SJSA1 (cell line): ENCODE results near the gene CCNQ. TPM values are rescaled to one million over a fixed set of nuclear protein-coding genes. Genes with fewer than 3 reads are reported as not detected.

Experiments used
- DNase-seq, 2 experiments: peaks; one replicate each; pipeline ENCODE4 v3.0.0-alpha.2; 2015 to 2020; ENCODE audit warnings: low spot score in 2 of 2, low read depth in 1 of 2
- H3K27ac ChIP-seq: fragments of 250-450 bp; sonication (Bioruptor Pico); 2 replicates; pipeline ENCODE4 v1.5.1; 2020; ENCODE audit warnings: mild to moderate bottlenecking, moderate library complexity
- H3K27me3 ChIP-seq: fragments of 250-450 bp; sonication (Bioruptor Pico); replicated peaks from 2 replicates; pipeline ENCODE4 v1.5.1; 2020; ENCODE audit warnings: mild to moderate bottlenecking, moderate library complexity
- H3K36me3 ChIP-seq: fragments of 250-450 bp; sonication (Bioruptor Pico); 2 replicates; pipeline ENCODE4 v1.5.1; 2020; ENCODE audit warnings: mild to moderate bottlenecking
- H3K4me1 ChIP-seq: fragments of 250-450 bp; sonication (Bioruptor Pico); replicated peaks from 2 replicates; pipeline ENCODE4 v1.6.1; 2021; ENCODE audit warnings: mild to moderate bottlenecking
- H3K4me3 ChIP-seq: fragments of 250-450 bp; sonication (Bioruptor Pico); 2 replicates; pipeline ENCODE4 v1.5.1; 2020; ENCODE audit warnings: mild to moderate bottlenecking
- H3K9me3 ChIP-seq: fragments of 250-450 bp; sonication (Bioruptor Pico); replicated peaks from 2 replicates; pipeline ENCODE4 v1.5.1; 2020; ENCODE audit warnings: mild to moderate bottlenecking
- total RNA-seq: library from RNA; depleted of rRNA; stranded (reverse); fragments of >200 nt; shearing (Covaris generic); gene quantifications from 2 replicates; pipeline ENCODE4 v1.2.3, GENCODE V29; 2014

CCNQ gene
- total RNA-seq, 1 experiment from 2014 or later = 39.9 TPM

DNA sequence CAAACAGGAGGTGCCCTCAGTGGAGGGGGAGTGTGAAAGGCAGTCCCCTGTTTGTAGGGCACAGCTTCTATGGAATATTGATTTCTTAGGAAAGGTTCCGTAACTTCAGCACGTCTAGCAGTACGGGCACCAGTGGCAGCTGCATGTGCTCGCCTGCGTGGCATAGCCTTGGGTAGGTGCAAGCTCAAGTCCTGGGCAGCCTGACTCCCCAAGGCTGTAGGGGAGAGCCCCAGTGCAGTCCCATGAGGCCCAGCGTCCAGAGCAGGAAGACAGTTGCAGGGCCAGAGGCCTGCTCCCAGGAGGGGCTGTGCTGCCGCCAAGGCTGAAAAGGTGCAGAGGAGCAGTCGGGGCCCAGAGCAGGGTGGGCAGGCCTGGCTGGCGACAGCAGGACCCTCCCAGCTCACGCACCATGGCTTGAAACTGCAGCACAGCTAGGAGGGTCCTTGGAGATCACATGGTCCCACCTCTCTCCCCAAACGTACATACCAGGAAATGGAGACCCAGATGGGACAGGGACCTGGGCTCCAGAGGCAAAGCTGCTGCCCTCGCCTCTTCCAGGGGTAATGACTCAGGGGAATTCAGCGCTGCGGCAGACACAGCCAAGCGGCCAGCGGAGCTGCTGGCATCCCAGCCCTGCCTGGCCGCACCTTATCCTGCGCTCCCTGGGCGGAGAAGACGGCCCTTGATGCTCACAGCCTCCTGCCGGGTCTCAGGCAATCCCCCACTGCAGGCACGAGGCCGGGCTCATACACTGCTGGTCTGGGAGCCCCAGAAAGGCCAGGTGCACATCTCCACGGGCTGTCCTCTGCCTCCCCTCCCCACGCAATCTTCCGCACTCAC is 42.0 kb upstream of the CCNQ start:
- Histone ChIP-seq H3K9me3 (no peaks in the 10 kb centered on the region), H3K4me3 (no peak overlapping the region), H3K4me1 (no peaks in the 10 kb centered on the region; the same call in 1 of the 2 replicates), H3K27me3 (peaks cover 19% of the 10 kb centered on the region), H3K36me3 (no peaks in the 10 kb centered on the region), H3K27ac (no peak overlapping the region)
- DNase-seq = no peak

DNA sequence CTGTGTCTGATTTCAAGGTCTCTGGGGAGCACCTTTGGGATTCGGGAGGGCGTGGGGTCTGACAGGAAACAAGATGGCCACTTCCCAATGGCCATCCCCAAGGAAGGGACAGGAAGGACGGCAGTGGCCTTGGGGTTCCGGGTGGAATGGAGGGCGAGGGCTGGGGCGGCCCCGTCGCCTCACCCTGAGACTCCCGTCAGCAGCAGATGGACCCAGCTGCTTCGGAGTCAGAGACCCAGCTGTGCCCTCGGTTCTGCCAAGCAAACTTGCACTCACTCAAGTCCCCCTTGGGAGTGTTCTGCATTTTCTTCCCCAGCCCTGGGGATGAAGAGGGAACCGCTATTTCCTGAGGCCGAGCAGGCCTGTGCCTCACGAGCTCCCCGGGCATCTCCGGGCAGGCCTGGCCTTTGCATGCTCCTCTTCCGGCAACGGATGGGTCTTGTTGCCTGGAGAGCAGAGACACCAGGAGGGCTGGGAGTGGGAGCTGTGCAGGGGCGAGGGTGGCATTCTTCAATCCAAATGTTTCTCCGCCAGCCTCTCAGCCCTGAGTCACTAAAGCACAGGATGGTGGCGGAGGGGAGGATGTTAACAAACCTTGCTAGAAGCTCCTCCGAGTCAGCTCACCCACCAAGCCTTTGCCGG is 41.2 kb upstream of the CCNQ start:
- Histone ChIP-seq H3K9me3 (no peaks in the 10 kb centered on the region), H3K4me1 (no peaks in the 10 kb centered on the region; the same call in 1 of the 2 replicates), H3K4me3 (no peak overlapping the region), H3K36me3 (no peaks in the 10 kb centered on the region), H3K27ac (no peak overlapping the region), H3K27me3 (peaks cover 16% of the 10 kb centered on the region)
- no peak for DNase-seq

DNA sequence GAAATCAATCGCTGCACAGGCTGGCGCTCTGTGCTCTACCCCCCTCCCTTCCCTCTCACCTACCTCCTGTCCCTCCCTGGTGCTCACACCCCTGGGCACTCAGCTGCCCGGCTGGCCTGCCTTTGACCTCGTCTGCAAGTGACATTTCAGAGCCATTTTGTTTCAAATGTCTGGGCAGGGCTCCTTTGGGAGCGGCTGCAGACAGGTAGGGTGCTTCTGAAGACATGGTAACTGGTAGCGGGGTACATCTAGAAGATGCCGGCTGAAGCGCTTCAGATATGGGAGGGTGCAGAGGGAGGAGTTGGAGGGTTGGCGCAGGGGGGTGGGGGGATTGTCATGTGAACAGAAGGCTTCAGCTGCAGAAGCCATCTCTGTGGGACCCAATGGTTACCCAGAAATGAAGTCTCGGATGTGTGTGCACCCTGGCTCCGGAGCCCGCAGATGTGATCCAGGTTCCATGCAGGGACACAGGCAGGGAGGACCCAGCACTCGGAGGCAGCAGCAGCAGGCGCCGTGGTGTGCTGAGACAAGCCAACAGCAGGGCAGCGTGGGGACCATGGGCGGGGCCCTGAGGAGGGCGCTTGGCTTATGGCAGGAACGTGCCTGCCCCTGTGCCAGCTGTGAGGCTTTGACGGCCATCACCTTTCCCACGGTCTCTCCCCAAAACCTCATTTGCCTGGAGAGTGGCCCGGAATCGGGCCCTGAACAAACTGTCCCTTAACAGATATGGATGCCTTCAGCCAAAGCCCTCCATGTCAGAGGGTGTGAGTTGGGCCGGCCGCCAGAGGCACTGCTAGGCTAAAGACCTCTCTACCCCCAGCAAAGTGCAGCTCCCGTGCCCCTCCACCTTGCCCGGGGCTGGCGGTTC is 40.5 kb upstream of the CCNQ start:
- H3K4me3 ChIP-seq = no peak overlapping the region
- no peak for DNase-seq
- H3K36me3 ChIP-seq = no peaks in the 10 kb centered on the region
- H3K9me3 ChIP-seq = no peaks in the 10 kb centered on the region
- H3K27me3 ChIP-seq = peaks cover 9% of the 10 kb centered on the region
- H3K27ac ChIP-seq = no peak overlapping the region
- H3K4me1 ChIP-seq = no peaks in the 10 kb centered on the region; the same call in 1 of the 2 replicates

DNA sequence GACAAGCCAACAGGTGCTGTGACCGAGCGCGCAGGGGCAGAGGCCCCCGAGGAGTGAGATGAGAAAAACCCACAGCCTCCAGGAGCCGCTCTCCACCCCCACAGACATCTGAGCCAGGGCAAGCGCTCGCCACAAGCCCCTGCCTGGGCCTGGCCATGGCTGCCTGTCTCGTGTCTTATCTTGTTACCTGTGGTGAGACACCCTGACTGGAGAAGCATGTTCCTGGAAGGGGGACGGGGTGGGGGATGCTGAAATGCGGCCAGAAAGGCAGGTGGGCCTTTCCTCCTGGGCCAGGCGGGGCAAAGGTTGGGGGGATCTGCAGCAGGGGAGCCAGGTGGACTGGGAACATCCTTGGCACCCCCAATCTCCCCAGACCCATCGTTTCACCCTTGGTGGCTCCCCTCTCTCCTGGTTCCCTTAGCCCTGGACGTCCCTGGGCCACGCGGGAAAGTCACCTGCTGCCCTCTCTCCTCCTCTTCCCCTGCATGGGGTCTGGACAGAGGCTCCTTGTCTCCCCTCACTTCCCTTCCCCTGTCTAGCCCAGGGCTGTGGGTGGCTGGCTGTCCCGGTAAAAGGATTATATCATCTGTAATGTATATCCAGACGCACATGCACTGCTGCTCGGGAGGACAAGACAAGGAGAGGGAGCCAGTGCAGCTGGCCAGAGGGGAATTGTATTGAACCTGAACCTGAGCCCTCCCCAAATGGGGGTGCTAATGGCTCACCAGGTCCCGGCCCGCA is 39.7 kb upstream of the CCNQ start:
- Histone ChIP-seq H3K4me3 (no peak overlapping the region), H3K27ac (no peak overlapping the region)
- no peak for DNase-seq

DNA sequence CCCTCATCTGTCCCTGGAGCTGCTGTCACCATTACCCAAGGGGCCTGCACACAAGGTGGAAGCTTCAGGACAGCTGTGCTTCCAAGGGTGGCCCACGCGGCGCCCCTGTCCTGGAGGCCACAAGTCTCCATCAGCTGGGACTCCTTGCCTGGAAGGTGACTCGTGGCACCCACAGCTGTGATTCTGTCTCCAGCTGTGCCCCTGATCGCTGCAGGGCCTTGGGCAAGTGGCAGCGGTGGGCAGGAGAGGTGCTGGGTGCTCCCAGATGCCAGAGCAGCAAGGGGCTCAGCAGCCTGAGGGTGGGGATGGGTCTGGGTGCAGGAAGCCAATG is 39.1 kb upstream of the CCNQ start:
- H3K27me3 ChIP-seq = no peaks in the 10 kb centered on the region
- H3K27ac ChIP-seq = no peak overlapping the region
- no peaks in the 10 kb centered on the region for H3K4me1 ChIP-seq
- H3K36me3 ChIP-seq = no peaks in the 10 kb centered on the region
- H3K9me3 ChIP-seq = no peaks in the 10 kb centered on the region
- H3K4me3 ChIP-seq = no peak overlapping the region
- DNase-seq = no peak

More for the DNA sequence above, 39.7 kb upstream of the CCNQ start:
- Histone ChIP-seq H3K36me3 (no peaks in the 10 kb centered on the region), H3K27me3 (peaks cover 5% of the 10 kb centered on the region), H3K4me1 (no peaks in the 10 kb centered on the region; the same call in 1 of the 2 replicates), H3K9me3 (no peaks in the 10 kb centered on the region)

DNA sequence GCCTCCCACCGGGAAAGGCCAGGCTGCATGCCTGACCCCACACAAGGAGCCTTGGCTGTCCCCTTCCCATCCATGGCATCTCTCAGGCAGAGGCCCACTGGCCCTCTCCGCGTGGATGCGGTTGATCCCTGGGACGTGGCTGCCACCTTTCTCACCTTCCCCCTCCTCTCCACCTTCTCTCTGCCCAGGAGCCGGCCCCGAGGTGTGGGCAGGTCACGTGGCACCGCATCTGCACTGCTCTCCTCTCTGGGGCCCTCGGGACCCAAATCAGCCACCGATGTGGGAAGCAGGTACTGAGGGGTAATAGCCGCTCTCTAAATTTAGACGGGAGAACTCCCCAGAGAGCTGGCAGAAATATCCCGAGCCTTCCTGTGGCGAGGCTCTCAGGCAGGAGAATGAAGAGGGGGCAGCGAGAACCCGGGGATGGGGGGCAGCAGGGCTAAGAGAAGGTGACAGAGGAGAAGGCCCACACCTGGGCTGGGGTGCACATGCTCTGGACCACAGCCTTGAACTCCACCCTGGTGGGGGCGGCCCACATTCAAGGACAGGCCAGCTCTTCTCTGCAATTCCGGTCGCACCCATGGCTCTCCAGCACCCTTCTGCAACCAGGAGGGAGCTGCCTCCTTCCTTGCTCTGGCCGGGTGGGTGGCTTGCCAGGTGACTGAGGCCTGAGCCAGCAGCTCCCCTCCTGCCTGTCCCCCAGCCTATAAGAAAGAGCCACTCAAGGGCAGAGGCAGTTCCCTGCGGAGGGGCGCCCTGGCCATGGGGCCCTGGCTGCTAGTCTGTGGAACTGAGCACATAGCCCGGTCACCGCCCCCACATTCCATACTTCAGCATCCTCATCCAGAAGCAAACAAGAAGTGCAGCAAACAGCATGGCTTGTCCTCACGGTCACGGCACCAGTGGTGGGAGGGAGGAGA is 38.4 kb upstream of the CCNQ start:
- Histone ChIP-seq H3K9me3 (no peaks in the 10 kb centered on the region), H3K27ac (no peak overlapping the region), H3K27me3 (no peaks in the 10 kb centered on the region)

DNA sequence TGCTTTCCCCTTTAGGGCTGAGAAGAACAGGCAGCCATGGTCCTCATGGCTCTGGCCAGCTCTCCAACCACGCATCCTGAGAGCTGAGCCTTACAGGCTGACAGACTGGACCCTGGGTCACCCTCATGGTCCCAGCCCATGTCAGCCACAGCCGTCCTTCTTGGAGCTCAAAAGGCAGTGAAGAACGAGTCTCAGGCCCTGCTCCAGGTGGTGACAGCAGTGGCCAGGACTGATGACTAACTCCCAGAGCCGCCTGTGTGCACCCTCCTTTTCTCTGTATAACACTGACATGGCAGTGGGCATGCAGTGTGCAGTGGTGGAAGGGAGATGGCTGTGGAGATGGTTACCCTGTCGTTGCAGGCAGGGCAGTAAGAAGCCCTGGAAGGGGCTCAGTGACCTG is 37.8 kb upstream of the CCNQ start:
- DNase-seq = no peak
- Histone ChIP-seq H3K9me3 (no peaks in the 10 kb centered on the region), H3K4me1 (no peaks in the 10 kb centered on the region), H3K27ac (no peak overlapping the region), H3K36me3 (no peaks in the 10 kb centered on the region), H3K27me3 (no peaks in the 10 kb centered on the region), H3K4me3 (no peak overlapping the region)

More for the DNA sequence above, 38.4 kb upstream of the CCNQ start:
- no peak for DNase-seq
- Histone ChIP-seq H3K4me1 (no peaks in the 10 kb centered on the region), H3K4me3 (no peak overlapping the region), H3K36me3 (no peaks in the 10 kb centered on the region)

DNA sequence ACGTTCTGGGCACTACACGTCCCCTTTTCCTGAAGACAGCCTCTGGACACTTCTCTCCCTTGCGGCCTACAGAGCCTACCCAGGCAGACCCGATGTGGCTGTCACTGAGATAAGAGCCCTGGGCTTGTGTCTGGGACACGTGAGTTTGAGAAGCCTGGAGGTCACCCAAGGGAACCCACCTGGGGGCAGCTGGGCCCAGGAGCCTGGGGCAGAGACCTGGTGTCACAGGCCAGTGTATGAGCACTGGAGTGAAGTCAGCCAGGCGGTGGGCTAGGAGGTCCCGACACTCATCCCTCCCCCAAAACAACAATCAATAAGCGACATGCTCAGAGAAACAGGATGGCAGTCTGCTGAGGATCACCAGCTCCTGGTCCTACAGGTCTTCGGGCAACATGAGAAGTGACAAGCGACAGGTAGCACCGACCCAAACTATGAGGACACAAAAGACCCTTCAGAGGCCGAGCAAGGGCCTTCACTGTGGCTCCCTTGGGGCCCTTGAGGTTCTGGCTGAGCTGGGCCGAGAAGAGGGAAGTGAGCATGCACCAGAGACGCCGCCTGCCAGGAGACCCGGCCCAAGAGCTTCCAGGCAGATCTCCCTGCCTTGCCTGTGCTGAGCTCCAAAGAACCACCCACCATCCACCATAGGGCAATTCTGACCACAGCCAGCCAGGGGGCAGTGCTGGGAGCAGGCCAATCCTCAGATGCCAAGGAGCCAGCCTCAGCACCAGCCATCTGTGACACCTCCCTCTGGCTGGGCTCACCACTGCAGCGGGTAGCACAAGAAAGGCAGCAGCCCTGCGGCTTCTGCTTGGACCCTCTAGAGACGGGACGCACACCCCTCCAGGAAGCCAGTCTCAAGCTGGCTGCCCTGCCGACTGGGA is 37.1 kb upstream of the CCNQ start:
- H3K36me3 ChIP-seq = no peaks in the 10 kb centered on the region
- no peaks in the 10 kb centered on the region for H3K4me1 ChIP-seq
- no peaks in the 10 kb centered on the region for H3K9me3 ChIP-seq
- H3K27ac ChIP-seq = no peak overlapping the region
- no peak for DNase-seq
- H3K4me3 ChIP-seq = no peak overlapping the region
- H3K27me3 ChIP-seq = no peaks in the 10 kb centered on the region

DNA sequence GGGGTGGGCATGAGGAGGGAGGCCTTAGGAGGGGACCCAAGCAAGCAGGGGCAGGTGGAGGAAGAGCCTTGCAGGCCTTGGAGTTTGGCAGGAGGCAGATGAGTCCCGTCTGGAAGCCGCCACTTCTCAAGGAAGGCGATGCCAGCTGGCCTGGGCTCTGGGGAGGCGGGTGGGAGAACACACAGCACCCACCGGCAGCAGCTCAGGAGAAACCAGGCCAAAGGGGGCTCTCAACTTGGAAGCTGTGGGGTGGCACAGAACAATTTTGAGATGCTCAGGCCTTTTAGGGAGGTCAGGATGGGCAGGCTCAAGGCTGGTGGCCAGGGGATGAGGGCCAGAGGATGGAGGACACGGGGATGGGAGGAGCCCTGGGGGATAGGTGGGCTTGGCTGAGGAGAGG is 36.4 kb upstream of the CCNQ start:
- DNase-seq = no peak
- H3K4me1 ChIP-seq = no peaks in the 10 kb centered on the region
- no peaks in the 10 kb centered on the region for H3K36me3 ChIP-seq
- H3K27me3 ChIP-seq = no peaks in the 10 kb centered on the region
- H3K9me3 ChIP-seq = no peaks in the 10 kb centered on the region
- no peak overlapping the region for H3K27ac ChIP-seq
- no peak overlapping the region for H3K4me3 ChIP-seq

DNA sequence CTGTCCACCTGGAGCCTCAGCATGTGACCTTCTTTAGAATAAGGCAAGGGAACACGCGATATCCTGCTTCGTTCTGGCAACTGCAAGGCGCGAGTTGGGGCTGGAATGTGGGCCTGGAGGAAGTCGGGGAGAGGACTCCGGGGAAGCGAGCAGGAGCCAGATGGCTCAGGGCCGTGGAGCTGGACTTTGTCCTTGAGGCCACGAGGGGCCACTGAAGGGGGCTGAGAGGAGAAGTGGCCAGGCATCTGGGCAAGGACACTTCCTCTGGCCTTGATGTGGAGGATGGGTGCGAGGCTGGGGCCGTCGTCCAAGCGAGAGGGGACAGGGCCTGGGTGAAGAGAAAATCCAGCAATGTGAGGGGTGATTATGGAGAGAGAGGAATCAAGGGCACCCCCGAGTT is 35.9 kb upstream of the CCNQ start:
- Histone ChIP-seq H3K9me3 (no peaks in the 10 kb centered on the region), H3K4me1 (no peaks in the 10 kb centered on the region), H3K4me3 (no peak overlapping the region), H3K36me3 (no peaks in the 10 kb centered on the region), H3K27me3 (no peaks in the 10 kb centered on the region), H3K27ac (no peak overlapping the region)
- DNase-seq = no peak

DNA sequence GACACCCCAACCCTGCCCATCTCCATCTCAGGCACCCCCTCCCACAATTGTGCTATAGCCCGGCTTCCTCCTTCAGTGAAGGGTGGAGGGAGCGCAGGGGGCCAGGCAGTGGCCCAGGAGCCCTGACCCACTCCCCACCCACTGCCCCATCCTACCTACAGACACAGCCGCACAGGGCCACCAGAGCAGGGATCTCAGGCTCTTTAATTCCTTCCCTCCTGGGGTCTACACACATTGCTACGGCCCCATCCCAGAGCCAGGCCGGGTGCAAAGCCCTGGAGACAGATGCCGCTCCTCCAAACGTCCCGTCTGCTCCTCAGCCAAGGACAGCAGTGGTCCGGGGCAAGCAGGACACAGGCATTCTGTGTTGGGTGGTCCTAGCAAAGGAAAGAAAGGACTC is 35.3 kb upstream of the CCNQ start:
- Histone ChIP-seq H3K4me3 (no peak overlapping the region), H3K27me3 (no peaks in the 10 kb centered on the region), H3K4me1 (no peaks in the 10 kb centered on the region), H3K9me3 (no peaks in the 10 kb centered on the region), H3K36me3 (no peaks in the 10 kb centered on the region), H3K27ac (no peak overlapping the region)
- DNase-seq = no peak

DNA sequence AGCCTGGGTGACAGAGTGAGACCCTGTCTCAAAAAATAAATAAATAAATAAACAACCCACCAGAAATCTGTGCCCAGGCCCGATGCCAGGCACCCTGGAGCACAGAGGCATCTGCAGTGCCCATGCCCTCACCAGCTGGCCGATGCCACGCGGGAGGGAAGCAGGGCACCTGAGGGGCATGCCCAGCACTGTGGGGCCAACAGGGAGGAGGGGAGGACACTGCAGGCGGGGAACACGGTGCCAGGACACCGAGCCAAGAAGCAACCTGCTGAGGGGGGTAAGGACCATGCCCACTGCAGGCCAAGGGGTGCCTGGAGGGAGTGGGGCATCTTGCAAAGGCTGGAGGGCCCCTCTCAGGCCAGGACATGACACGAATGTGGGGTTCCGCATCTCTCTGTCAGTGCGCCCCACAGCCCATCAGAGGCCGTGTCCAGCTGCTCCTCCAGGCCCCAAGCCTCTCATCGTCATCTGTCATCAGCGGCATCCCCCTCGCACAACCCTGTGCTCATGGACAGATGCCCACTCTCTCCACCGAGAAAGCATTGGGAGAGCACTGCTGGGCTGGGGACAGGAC is 34.8 kb upstream of the CCNQ start:
- H3K27me3 ChIP-seq = no peaks in the 10 kb centered on the region
- H3K27ac ChIP-seq = no peak overlapping the region
- DNase-seq = no peak
- no peaks in the 10 kb centered on the region for H3K4me1 ChIP-seq
- H3K9me3 ChIP-seq = no peaks in the 10 kb centered on the region
- H3K36me3 ChIP-seq = no peaks in the 10 kb centered on the region
- no peak overlapping the region for H3K4me3 ChIP-seq
